Cerebellar nuclear complex (tissue), 1 donor: Measurements from ENCODE around the gene ANAPC2.

Experiments
- DNase-seq, 2 experiments: peaks; one replicate each; lab custom pipeline; 2025; lab: John Stamatoyannopoulos, UW

Gene ANAPC2

DNA sequence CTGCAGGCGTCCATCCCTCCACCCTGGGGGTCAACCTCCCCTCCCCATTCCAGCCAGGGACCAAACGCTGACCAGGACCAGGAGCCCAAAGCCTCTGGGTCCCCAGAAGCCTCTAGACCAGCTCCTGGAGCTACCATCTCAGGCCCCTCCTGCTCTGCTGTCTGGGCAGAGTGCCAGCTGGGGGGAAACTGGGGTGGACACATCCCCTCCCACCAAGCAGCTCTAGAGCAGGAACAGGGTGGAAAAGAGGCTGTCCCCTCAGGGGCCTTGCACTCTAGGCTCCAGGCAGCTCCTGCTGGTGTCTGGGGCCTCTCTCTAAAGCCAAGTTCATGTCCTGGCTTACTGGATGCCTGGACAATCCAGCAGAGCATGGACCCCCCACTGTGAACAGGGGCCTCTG is 4.5 kb upstream of the ANAPC2 start:
- DNase-seq, result no peak

DNA sequence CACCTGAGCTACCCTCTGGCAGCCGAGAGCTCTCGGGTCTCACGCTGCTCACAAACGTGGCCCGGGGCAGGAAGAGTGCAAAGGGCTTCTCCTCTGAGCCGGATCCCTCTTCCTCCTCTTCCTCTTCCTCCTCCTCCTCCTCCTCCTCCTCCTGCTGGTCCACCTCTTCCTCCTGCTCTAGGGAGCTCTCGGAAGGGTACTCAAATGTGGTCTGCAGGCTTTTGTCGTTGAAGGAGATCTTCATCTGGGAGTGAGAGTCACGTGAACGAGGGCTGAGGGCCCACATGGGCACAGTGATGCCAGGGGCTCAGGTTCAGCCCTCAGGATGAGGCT is 4.1 kb upstream of the ANAPC2 start:
- no peak for DNase-seq

DNA sequence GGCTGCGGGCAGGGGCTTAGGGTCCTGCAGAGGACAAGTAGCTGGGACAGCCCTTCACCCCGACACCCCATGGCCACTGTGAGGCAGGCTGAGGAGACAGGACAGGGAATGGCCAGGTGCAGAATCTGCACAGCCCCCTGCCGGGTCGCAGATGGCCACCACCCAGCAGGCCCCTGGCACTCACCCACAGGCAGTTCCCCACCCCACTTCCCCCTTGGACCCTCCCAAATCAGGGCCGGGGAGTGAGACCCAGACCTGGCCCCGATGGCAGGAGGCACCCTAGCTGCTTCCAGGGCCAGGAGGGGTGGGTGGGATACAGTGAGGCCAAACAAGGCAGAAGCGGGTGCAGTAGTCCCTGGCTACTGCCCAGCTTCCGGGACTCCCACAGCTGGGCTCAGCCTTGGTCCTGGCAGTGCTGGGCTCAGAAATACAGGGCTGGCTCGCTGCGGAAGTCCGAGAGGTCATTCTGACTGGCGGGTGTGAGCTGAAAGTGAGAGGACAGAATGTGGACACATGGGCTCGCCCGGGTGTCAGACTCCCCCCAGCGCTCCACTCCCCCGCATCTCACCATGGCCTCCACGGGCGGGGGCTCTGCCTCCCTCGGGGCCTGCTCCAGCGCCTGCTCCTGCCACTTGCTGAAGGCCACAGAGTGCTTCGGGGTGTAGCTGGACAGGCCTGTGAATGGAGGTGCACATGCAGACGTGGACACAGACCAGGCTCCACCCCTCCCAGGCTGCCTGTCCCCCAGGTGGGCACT is 3.5 kb upstream of the ANAPC2 start:
- no peak for DNase-seq

DNA sequence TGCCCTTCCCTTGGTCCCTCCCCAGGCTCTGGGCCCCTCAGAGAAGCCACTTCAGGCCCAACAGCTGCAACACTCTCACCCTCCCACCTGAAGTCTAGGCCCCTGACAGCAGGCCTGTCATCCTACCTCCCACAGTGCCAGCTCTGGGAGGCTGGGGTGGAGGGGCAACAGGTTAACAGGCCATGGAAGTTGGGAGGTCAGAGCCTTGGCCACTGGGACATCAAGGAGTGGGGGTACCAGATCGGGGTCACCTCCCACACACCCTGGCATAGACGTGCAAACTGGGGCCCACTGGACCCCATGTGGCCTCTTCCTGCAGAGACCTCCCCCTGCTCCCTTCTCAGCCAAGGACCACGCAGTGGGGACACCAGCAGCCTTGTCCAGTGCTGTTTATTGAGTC is 2.9 kb upstream of the ANAPC2 start:
- DNase-seq, result no peak

DNA sequence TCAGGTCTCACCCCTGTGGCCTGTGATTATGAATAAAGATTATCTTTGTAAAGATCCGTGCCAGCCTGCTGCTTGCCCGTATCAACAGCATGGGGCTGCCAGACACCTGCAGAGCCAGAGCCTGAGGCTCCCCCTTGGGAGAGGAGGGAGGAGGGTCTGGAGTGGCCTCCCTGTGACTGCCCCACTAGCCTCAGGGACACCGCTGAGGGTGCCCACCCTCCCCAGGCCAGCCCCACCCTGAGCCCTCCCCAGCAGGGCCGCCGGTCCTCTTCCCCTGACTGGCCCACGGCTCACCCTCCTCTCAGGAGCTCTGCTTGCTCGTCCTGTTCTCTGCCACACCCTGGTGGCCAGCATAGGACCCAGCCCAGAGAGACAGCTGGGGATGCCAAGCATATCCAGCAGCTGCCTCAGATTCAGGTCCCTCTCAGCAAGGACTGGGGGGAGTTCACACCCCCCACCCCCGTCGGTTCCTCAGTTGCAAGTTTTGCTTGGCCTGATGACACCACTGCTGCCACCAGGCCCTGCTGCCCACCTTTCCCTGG is 2.0 kb upstream of the ANAPC2 start:
- no peak for DNase-seq

DNA sequence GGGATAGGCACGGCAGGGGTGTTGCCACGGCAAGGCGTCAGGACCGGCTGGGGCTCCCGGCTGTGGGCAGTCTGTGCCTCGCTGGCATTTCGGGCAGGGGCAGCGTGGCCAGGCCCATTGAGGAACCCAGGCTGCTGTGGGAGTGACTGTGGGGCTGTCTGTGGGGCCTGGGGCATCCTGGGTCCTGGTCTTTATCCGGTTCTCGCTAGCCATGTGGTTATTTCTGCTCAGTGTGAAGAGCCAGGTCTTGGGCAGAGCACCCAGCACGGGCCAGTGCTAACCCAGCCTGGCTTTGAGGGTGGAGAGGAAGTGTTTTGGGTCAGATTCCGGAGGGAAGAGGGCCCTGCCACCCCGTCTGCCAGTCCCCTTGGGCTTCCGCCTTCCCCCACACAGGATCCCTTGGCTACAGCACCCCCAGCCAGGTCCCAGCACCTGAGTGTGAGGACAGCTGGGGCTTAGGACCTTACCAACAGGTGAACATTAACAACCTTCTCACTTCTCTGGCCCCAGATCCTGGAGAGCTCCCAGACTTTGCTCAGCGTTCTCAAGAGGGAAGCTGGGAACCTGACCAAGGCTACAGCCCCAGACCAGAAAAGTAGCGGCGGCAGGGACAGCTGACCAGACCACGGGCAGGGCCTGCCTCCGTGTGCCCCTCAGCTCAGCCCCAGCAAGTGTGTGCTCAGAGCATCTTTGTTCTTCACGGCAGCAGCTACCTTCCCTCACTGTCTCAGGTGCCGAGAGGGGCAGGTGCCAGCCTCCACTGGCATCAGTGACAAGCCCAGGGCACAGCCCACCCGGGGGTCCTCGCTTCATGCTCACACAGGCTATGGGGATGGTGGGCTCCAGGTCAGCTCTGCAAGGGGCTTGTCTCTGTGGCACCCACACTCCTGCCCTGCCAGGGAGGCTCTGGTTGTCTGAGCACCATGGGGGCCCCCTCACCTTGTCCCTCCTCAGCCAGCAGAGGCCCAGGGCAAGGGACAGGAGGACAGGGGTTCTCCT is 1.2 kb upstream of the ANAPC2 start:
- DNase-seq, result no peak

DNA sequence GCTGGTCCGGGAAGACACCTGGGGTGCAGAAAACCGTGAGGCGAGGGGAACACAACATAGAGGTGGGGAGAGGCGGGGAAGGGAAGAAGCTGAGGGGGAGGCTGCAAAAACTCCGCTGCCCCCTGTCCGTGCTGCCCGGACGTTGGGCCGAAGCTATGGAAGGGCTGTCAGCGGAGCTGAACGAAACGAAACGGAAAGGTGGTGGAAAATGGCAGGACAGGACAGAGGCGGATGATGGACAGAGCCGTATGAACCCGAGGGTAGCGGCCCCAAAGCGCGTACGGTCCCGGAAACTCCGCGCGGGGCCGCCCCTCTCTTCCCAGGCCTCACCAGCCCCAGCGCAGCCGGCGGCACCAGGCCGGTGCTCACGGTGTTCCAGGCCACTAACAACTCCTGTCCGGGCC is 272 bp downstream of the ANAPC2 start:
- no peak for DNase-seq

DNA sequence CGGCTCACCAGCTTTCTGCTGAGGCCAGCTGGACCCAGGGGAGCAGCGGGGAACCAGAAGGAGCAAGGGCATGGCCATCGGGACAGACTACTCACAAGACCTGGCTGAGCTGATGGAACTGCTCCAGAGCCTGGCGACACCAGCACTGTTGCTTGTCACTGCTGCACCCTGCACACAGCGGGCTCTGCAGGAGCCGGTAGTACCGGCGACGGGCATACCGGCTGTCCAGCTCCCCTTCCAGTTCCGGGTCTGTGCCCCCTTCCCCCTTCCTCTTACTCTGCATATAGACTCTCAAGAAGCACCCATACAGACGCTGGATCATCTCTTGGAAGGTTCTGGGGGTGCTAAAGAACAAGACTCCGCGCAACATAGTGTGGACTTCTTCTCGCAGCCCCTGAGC is 974 bp downstream of the ANAPC2 start:
- no peak for DNase-seq

DNA sequence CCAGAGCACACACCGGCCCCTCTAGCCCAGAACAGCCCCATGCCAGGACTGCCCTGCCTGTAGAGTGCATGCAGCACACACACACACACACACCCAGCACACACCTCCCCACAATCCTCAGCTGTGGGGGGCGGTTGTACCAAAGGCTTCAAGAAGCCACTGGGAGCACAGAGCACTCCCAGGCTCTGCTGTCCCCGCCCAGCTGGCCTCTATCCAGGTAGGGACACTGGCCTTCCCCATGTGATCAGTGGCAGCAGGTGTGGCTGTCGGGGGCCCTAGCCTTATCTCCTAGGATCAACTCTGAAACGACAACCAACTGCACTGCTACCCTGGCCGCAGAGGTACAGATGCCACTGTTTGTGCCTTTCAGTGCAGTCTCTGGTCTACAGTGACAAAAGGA is 2.0 kb downstream of the ANAPC2 start:
- DNase-seq, result no peak

DNA sequence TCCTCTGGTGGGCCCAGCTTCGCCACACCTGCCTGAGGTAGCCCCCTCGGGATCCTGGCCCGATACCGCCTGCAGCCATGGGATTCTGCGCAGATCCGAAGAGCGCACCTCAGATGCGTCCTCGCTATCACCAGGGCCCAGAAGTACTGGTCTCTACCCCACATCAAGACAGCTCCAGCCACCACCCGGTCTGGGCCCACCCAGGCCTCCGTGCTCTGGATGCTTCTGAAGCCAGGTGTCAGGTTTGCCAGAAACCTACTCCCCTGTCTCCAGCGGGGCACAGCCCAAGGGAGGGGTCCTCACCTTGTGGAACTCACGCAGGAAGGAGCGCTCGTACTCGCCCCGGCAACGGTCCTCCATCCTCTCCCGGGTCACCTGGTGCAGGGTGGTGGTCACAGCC is 2.4 kb downstream of the ANAPC2 start:
- no peak for DNase-seq

DNA sequence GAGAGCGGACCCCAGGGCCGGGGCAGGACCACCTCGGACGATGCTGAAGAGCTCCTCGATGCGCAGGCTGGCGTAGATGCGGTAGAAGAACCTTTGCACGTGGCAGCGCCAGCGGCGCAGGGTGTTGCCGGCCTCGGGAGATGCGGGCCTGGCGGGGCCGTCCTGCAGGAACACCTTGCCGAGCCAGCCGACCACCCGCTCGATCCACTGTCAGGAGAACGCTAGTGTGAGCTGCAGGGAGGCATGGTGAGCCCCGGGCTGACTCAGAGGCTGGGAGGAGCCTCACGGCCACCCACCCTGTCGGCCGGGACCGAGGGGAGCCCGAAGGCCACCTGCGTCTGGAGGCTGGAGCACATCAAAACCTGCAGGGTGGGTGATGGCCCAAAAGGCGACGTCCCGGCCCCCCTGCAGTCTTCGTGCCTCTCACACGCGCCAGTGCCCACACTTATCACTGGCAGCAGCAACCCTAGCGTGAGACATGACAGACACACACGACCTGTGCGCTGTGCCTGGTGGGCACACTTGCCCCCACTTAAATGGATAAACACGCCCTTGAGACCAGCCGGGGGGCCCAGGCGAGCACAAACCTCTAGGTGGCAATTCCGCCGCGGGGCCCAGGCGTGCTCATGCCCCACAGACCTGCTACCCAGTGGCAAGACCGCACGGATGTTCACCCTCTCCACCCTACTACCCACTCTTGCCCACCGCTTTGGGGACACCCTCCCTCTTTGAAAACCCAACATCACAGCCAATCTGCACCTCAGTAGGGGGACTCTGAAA is 3.3 kb downstream of the ANAPC2 start:
- no peak for DNase-seq

DNA sequence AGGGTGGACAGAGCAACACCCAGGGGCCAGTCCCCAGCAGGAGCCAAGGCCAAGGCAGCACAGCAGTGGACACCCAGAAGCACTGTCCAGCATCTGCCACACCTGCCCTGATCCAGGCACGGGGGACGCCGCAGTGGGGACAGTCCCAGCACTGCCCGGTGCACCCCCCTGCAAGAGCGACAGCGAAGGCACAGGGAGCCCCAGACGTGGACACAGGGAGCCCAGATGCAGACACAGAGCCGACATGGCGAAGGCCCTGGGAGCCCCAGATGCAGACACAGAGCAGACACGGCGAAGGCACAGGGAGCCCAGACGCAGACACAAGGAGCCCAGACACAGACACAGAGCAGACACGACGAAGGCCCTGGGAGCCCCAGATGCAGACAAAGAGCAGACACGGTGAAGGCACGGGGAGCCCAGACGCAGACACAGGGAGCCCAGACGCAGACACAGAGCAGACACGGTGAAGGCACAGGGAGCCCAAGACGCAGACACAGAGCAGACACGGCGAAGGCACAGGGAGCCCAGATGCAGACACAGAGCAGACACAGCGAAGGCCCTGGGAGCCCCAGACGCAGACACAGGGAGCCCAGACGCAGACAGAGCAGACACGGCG is 4.3 kb downstream of the ANAPC2 start:
- no peak for DNase-seq

DNA sequence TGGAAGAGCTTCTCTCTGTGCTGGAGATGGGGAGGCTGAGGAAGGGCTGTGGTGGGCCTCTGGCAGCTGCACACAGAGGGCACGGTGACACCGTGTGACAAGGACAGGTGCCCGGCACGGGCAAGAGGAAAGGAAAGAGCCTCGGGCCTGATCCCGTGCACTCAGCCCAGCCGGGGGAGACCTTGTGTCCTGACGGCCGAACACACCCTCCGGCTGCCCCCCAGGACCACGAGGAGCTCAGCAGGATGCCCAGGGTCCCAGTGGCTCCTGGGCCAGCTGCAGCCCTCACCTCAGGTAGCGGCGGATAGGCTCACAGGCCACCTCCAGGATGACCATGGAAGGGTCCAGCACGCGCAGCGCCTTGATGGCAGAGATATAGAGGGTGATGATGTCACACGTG is 5.5 kb downstream of the ANAPC2 start:
- DNase-seq, result no peak

DNA sequence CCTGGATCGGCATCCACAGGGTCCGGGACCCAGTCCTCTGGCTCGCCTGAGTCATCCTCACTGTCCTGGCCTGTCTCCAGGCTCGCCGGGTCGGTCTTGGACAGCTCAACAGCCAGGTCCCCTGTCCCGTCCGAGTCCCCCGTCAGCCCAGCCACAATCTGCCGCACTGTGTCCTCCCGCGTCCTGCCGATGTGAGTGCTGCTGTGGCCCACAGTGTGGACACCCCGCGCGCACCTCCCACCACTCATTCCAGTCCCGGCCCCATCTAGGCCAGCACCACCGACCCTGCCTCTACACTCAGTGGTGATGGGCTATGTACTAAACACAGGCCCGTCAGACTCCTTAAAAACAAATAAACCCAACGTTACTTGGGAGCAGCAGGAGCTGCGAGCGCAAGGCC is 6.7 kb downstream of the ANAPC2 start:
- DNase-seq, result no peak

DNA sequence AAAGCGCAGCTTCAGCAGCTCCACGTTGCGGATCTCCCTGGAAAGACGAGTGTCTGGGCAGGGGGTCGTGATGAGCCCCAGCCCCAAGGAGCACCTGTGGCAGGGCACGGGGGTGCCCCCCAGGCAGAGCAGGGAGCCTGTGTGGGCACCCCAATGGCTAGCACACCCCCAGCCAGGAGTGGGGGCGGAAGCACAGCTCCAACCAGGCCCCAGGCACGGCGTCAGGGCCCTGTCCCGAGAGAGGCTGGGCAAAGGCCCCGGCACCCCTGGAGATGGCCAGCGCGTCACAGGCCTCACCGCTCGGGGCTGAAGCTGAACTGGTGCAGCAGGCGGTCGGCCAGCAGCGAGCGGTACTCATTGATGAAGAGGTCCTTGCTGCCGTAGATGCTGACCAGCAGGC is 7.9 kb downstream of the ANAPC2 start:
- DNase-seq, result no peak

DNA sequence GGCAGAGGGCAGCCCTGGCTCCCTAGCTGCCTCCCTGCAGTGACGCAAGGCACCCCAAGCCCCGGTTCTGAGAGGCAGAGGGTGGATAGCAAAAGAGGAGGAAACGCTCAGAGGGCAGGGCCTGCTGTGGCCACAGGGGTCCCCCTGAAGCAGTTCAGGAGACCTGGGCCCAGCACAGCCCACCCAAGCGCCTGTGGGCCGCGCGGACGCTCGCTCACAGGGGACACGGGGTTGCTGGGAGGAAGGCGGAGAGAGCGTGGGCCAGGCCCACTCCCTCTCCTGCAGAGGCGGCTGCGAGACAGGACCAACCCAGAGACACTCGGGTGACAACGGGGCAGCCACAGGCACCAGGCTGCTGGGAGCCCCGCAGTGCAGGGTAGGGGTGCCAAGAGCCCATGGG is 8.6 kb downstream of the ANAPC2 start:
- DNase-seq, result no peak

DNA sequence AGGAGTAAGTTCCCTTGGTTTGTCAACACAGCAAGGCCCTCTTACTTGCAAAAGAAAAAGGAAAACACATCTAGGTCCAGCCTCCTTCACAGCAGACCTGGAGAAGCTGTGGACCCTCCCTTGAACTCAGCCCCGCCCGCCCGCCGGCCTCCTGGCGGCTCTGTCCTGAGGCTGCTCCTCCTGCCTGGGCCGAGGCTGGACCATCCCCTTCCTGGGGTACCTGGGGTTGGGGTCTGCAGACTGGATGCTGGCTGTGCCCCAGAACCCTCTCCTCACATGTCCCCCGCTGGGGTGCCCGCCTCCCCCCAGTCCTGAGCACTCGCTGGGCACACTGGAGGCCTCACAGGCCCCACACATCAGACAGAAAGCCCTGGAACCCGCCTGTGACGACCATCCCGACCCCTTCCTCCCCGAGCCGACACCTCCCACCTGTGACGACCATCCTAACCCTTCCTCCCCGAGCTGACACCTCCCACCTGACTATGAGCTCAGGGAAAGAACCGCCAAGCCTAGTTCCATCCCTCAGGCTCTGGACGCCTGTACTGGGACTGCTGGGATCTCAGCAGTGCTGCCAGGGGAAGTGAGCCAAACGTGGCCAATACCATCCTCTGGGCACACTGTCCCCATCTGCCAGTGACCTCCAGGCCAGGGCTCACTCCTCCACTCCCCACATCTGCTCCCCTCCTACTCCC is 9.3 kb downstream of the ANAPC2 start:
- no peak for DNase-seq

DNA sequence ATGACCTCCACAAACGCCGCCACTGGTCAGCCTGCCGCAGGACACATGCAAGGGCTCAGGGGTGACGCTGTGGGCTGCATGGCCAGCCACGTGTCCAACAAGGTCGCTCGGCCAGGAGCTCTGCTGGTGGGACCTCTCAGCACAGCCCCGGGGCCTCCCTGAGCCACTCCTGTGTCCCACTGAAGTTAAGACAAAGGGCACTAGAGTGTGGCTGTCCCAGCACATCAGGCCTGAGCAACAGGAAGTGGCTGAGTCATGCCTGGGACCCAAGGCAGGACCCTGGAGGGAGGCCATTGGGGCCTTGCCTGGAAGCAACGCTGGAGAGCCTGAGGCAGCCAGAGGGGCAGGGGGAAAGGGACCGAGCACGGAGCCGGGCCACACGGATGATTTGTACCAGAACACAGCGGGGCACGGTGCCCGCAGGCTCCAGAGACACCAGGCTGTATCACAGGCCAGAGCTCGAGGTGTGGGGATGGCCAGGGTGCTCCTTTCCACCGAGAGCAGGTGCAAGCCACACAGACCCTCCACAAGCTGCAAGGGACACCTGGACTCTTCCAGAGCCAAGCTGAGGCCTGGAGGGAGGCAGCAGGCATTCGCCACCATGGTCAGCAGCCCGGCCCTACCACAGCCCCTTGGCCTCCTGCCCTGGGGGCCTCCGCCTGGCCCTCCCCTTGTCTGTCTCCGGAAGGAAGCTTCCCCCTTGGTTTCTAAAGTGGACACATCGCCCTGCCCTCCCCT is 10.0 kb downstream of the ANAPC2 start:
- no peak for DNase-seq

DNA sequence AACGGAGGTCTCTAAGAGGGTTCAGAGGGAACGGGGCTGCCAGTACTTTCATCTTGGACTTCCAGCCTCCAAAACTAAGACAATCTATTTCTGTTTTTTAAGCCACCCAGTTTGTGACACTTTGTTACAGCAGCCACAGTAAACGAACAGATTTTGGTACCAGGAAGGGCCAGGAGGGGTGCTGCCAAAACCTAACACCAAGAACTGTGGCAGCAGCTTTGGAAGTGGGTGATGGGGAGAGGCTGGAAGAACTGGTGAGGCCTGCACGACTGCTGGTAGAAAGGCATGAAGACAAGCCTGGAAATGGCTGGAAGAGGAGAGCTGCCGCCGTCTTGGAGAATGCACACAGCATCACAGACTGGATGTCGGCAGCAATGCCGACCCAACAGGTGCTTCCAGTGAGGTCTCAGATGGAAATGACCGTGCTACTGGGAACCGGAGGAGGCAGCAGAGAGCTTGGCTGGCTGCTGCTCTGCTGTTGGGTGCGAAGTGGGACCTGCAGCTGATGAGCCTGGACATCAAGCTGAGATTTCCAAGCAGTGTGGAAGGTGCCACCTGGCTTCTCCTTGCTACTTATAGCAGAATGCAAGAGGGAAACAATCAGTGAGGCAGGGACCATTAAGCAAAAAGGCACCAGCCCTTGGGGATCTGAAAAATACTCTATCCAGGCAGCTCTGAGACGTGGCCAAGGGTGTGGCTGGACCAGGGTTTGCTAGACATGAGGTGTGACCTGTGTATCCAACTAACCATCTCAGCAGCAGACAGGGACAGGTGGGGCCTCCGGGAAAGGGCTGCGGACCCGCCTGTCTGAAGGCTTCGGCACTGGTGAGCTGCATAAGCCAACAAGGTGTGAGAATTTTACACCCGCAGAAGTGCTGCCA is 11.8 kb downstream of the ANAPC2 start:
- DNase-seq, result peak in 1 of 2 experiments; percentile 38
